Medulla oblongata (tissue), 1 donor: Measurements from ENCODE around the gene MME.

Experiments used
- DNase-seq: peaks from one replicate; pipeline ENCODE4 v3.0.0-alpha.2; 2015; ENCODE audit errors: extremely low spot score

The MME gene

DNA sequence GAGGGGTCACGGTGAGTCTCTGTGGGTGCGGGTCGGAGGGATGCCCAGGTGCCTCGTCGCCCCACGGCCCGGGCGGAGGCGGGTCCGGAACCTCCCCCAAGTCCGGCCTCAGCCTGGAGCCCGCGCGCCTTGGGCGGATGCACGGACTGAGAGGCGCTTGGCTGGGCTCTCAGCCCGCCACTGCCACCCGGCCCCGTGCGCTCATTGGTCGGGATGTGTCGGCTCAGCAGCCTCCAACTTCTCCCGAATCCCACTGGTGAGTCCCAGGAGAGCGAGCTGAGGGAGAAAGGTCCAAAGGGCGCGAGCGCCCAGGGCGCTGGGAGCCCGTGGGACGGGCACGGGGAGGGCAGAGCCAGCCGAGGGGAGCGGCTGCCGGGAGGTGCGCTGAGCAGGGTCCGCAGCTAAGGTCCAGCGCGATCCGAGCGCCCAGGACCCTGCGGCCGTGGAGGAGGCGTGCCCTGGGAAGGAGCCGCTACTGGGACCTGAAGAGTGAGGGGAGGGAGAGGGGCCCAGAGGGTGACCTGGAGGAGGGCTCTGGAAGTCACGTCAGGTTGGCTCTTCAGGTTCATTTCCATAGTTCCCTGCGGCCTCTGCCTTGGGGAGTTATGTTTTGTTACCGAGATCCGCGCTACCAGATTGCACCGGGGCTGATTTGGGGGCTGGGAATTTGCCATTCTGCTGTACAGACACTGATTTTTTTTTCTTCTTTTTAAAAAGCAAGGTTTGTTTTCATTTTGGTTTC is at the start of gene MME:
TSS of gene MME (plus strand) at position 574 of the 742 bp plus-strand sequence. CDS start 3,849 bp downstream, outside the sequence.
- no peak for DNase-seq

DNA sequence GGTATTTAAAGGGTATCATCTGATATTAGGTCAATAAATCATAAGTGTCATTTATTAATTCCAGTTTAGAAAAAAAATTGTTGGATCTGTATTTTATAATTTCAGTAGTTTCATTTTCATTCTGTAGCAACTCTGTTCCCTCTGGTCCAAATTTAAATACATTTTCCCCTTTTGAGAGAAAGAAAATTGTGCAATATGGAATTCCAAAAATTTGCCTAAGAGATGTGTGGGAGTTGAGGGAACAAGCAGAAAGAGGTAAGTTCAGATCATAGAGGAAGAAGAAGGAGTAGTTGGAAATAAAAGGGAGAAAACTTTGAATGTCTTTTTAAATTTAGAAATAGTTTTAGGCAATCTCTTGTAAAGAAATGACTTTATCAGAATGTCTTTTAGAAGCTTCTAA is 48.9 kb upstream of the MME start:
- DNase-seq, result no peak

DNA sequence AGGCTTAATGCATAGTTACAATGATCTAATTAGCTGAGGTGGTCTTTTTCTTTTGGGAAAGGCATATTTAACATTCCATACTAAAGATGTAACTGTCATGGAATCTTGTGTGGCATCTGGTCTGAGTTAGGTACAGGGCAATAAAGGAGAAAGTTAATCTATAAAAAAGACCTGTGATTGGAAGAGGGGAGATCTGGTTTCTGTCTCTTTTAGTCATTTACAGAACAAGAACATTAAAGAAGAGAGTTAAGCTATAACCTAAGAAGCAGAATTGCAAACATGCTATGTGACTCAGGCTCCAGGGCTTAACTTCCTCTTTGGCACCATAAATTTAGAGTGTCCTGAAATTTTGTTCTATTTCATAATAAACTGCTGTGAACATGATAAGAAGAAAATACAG is 47.2 kb upstream of the MME start:
- no peak for DNase-seq

DNA sequence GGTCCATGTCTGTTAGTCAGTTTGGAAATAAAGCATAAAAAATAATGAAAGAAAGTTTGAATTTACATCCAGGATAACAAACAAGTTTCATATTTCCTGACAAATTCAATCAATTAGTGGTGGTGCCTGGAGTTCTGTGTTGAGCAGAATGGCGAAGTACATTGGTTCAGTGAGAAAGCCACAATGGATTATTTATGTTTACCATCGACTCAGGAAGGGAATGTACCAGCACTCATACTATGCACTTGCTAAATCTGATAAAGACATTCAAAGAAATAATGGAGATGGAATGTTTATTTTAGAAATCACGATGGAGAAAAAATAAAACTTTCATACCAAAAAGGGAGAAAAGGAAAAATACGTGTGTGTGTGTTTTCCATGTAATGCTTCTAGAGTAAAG is 45.3 kb upstream of the MME start:
- no peak for DNase-seq

DNA sequence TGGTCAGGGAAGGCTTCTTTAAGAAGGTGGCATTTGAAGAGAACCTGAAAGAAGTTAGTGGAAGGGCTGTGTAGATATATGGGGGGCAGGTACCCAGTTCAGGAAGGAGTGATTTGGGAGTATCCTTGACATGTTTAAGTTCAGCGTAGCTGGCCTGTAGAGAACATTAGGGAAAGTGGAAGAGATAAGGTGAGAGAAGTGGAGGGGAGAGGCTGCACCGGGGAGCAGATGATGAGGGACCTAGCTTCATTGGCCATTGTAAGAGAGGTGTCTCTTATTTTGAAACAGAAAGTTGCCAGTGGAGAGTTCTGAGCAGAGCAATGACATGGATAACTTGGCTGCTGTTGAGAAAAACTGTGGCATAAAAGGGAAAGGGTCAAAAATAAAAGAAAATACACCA is 44.6 kb upstream of the MME start:
- no peak for DNase-seq

DNA sequence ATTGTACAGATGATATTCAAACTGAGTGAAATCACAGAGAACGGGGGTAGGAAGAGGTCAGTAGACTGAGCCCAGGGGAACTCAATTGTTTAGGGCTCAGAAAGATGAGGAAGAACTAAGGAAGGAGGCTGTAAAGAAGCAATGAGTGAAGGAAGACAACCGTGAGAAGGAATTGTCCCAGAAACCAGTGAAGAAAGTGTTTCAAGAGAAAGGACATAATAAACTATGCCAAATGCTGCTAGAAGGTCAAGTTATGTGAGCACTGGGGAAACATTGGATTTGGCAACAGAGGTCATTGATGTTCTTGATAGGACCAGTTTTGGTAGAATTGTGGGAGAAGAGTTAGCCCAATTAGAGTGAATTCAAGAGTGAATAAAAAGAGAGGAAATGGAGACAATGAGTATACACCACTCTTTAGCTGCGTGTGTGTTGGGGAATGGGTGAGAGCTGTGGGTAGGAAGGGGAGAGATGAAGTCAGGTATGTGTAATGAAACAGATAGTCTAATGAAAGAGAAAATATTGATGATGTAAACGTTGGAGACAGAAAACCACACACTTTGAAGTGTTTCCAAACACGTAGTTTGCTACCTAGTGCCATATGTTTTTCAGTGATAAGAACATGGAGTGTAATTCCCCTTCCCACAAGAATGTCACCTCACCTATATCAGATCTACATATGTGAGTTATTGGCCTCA is 42.5 kb upstream of the MME start:
- no peak for DNase-seq

DNA sequence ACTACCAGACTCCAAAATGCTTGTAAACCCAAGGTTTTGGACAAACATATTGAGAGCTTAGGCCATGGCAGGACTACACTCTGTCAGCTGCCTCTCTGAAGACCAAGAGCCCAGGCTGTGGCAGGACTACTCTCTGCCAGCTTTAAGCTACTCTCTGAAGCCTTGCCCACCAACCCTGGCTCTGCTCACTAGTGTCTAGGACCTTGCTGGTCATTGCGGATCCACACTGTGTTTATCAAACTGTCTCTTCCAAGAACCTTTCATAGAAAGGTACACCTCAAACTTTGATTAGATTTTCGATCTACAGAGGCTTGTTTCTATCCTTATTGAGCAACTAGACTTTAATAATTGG is 41.9 kb upstream of the MME start:
- DNase-seq, result no peak

DNA sequence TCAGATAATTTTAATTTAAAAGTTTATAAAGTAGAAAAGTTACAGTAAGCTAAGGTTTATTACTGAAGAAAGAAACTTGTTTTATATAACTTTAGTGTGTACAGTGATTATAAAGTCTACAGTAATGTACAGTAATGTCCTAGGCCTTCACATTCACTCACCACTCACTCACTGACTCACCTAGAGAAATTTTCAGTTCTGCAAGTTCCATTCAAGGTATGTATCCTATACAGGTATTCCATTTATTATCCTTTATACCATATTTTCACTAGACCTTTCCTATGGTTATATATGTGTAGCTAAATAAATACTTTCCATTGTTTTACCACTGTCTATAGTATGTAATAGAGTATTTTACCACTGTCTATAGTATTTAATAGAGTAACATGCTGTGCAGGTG is 33.2 kb upstream of the MME start:
- no peak for DNase-seq

DNA sequence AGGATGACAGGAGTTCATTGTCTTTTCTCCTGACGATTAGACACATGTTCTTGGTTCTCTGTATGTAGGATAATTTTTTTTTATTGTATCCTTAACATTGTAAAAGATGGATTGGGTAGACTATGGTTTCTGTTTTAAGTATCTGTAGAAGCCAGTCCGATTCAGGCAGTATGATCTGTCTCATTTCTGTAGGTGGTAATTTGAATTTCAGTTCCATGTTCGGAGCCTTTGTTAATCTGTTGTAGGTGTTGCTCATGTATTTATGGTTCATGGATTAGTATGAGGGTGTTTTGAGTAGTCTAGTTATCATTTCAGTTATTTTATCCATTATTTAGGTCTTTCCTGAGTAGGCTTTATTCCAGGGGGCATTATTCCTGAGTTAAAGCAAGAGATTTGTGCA is 32.4 kb upstream of the MME start:
- DNase-seq, result no peak

DNA sequence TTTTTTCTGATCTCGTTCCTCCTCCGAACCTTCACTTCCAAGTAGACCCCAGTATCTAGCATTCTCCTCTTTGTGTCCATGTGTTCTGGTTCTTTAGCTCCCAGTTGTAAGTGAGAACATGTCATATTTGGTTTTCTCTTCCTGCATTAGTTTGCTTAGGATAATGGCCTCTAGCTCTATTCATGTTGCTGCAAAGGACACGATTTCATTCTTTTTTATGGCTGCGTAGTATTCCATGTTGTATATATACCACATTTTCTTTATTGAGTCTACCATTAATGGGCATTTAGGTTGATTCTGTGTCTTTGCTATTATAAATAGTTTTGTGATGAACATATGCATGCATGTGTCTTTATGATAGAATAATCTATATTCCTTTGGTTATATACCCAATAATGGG is 30.2 kb upstream of the MME start:
- DNase-seq, result no peak

DNA sequence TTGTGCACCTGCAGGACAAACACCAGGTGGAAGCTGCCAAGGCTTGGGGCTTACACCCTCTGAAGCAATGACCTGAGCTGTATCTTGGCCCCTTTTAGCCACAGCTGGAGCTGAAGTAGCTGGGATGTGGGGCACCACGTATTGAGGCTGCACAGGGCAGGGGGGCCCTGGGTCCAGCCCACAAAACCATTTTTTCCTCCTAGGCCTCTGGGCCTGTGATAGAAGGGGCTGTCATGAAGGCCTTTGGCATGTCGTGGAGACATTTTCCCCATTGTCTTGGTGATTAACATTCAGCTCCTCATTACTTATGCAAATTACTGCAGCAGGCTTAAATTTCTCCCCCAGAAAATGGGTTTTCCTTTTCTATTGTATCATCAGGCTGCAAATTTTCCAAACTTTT is 27.6 kb upstream of the MME start:
- no peak for DNase-seq

DNA sequence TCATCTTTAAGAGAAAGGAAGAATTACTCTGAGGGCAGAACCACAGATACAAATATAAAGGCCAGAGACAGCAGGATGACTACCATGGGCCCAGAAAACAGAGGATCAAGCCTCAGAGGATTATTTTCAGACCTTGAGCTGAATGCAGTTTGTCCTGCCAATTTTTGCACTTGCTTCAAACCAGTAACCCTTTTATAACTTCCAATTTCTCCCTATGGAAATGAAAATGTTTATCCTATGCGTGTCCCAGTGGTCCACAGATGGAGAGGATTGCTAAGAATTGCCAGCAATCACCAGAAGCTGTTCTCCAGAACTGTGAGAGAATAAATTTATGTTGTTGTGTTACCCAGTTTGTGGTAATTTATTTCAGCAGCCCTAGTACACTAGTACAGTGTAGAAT is 26.4 kb upstream of the MME start:
- no peak for DNase-seq

DNA sequence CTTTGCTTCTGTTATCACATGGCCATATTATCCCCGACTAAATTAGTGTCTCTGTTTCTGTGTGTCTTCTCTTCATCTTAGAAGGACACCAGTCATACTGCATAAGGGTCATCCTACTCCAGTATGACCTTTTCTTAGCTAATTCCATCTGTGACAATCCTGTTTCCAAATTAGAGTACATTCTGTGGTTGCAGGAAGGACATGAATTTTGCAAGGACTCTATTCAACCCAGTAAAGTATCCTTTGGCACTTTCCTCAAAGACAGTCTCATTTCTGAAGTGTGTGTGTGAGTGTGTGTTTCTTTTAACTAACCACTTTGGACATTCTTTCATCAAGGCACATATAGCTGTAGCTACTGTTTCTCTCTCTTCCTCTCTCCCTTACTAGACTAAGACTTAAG is 15.2 kb upstream of the MME start:
- no peak for DNase-seq

DNA sequence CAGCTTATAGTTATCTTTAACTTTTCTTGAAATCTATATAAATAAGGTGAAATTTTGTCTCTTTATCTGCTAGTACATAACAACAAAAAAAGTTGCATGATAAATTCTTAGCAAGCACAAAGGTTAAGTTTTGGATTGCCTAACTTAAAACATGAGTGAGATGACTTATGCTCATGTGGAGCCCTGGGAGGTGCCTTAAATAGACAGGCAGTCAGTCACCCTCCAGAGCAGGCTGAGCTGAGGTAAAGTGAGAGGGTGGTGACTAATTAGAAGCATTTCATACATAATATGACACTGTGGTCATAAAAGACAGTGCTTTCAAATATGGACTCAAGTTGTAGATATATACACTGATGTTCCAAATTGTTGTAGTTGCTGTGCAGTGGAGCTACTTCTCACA is 14.6 kb upstream of the MME start:
- DNase-seq, result no peak

DNA sequence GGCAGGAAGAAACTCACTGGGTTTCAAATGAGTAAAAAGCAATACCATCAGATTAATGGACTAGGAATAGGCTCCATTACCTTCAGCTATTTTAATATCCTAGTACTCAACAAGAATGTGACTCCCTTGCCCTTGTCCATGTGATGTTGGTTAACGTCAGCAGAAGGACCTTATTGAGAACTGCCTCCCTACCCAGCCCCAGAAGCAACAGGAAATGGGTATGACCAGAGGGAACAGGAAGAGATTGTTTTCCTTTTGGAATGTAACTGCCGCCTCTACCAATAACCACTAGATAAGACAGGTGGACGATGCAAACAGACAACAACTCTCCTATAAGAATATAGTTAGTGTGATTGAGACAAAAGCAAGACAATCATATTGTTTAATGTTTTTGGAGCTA is 10.4 kb upstream of the MME start:
- DNase-seq, result no peak

DNA sequence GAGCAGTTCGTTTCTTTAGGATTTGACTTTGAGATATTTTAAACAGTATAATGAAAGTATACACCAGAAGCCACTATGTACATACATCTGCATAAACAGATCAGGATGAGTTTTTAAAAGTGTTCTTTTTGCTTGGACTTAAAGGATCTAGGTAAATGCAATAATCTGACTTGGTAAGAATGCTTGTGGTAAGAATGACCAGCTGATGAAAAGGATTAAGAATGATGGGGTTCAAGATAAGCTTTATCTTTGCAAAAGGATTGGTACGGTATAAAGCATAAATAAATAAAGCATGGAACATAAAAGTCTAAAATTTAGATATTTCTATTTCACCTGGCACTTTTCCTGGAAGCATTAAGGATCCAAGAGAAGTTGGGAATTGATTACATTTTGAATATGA is 9.8 kb upstream of the MME start:
- no peak for DNase-seq

DNA sequence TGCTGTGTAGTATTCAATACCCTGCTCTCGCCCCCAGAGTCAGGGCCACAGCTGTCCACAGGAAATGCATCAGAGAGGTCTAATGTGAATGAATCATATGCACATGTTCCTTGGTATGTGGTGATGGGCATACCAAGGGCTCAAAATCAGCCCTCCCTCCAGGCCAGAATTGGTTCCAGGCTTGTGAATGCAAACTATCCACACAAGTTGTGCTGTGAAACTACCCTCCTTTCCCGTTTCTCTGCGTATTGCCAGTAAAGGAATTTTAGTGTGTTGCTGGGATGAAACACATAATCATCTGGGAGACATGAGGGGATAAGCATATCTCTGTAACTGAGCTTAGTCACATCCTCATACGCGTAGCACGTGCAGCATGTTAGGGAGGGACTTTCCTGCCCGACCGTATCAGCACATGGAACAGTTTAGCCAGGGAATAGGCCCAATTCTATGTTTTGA is 9.2 kb upstream of the MME start:
- DNase-seq, result no peak

DNA sequence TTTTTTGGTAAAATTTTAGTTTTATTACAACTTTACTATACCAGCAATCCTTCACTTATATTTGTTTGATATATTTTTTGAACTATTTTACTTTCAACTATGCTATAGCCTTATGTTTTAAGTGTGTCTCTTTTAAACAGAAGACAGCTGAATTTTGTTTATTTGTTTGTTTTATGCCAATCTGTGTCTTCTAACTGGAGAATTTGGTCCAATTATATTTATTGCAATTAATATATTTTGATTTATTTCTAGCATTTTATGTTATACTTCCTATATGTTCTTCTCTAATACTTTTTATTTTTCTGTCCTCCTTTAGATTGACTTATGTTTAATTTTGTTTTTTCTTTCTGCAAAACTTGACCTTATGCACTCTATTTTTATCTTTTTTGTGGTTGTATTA is 4.9 kb upstream of the MME start:
- DNase-seq, result no peak

DNA sequence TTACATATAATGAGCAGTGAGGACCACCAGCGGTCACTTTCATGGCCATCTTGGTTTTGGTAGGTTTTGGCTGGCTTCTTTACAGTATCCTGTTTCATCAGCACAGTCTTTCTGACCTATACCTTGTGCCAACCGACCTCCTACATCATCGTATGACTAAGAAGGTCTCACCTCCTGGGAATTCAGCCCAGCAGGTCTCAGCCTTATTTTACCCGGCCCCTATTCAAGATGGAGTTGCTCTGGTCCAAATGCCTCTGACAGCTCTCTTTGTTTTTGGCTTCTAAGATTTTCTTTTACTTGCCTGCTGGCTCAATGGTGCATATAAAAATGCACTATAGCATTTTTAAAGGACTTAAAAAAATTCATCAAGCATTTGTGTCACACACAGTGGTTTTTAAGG is 3.2 kb upstream of the MME start:
- DNase-seq, result no peak

DNA sequence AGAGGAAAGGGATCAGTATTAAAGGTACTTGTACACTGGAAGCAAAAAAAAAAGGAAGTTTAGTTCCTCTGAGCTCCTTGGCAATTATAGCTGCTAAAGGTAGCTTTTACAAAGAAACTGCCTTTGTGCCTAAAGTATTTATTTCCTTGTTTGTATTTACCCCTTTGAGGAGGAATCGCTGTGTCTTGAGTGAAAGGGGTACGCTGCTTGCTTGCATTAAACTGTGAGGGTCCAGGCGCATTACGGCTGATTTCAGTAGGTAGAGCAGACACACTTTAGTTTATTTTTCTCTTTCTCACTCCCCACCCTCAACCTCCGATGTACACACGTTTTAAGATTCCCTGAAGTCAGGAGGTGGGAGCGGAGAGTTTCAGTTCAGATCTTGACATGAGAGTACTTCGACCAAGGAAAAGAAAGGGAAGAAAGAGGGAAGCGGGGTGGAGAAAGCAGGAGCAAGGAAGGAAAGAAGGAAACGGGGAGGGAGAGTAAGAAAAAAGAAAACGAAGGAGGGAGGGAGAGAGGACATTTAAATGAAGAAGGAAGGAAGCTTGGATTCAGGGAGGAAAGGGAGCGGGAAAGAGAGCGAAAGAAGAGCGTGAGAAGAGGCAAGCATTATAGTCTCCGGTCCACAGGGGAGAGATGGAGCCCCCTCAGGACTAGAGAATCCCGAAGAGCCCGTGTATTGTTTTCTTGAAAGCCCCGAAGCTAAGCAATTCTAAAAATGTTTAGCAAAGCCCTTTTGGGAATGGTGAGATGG is 1.2 kb upstream of the MME start:
- DNase-seq, result no peak

DNA sequence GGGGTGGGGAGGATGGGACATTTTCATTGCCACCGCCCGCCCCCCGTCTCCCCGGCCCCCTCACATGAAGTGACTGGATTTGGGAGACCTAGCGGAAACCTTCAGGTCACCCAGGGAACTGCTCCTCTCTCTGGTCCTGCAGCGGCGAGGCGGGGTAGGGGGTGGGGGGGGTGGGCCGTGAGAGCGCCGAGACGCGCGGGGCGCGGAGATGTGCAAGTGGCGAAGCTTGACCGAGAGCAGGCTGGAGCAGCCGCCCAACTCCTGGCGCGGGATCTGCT is 712 bp upstream of the MME start:
- no peak for DNase-seq

DNA sequence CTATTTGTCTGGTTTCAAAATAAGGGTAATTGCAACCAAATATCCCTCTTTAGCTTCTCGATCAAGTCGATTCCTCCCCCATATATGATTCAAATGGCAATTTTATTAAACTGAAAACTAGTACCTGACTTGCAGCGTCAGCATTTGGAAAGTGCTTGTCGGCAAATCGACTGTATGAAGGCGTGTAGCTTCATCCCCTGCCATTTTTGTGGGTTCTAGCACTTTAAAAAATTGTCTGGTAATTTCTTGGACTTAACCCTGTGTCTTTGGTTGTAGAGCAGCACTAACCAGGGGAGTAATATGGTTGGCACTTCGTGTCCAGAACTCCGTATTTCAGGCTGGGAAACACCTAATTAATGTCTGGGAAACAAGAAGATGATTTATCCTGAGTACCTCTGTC is 573 bp downstream of the MME start:
- DNase-seq, result no peak

DNA sequence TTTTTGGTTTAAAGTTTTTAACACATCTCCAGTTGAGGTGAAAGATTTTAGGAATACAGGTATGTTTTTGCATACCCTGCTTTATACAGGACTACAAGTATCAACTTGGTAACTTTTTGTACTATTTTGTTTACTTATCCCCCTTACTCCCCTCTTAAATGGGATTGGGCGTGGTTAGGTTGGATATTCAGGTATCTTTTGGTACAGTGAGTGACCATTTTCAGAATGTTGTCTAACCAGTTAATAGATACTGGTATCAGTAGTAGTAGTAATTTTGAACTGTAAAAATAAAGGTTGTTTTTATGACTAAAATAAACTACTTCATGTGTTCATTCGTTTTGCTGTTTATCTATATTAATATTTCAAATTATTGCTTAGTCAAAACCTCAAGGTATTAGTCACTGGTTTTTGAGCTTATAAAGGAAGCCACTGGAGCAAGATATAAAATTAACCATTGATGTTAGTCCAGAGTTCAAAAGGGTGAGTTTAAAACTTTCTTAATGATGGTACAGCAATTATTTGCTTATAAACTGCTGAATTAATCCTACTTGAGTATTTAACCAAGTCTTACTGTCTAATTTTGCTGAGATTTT is 3.3 kb downstream of the MME start:
- DNase-seq, result no peak
